NCI-H146 (cell line): Measurements from ENCODE around the gene LRRC17.

ENCODE experiments used
- DNase-seq: peaks from one replicate; lab custom pipeline; 2025; lab: John Stamatoyannopoulos, UW

The LRRC17 gene

GRCh38 chr7:102912742-102913141, at the start of gene LRRC17:
Gene LRRC17 (plus strand): TSS chr7:102913000. CDS start chr7:102933914, 20,914 bp downstream.
- peak; percentile 42 for DNase-seq

GRCh38 chr7:102864958-102865357, 47.8 kb upstream of the LRRC17 start:
- DNase-seq = no peak

- DNase-seq = no peak
Observed at GRCh38 chr7:102866535-102867215, 46.1 kb upstream of the LRRC17 start.

- no peak for DNase-seq
Observed at GRCh38 chr7:102869195-102869594, 43.6 kb upstream of the LRRC17 start.

- no peak for DNase-seq
Observed at GRCh38 chr7:102872460-102872859, 40.3 kb upstream of the LRRC17 start.

- DNase-seq = no peak
Observed at GRCh38 chr7:102873470-102874165, 39.2 kb upstream of the LRRC17 start.

GRCh38 chr7:102874166-102874829, 38.5 kb upstream of the LRRC17 start:
- DNase-seq = no peak

GRCh38 chr7:102874966-102875365, 37.8 kb upstream of the LRRC17 start:
- DNase-seq = no peak

GRCh38 chr7:102875700-102876295, 37.0 kb upstream of the LRRC17 start:
- no peak for DNase-seq

GRCh38 chr7:102883098-102883860, 29.5 kb upstream of the LRRC17 start:
- DNase-seq = no peak

- DNase-seq = no peak
Observed at GRCh38 chr7:102888561-102889233, 24.1 kb upstream of the LRRC17 start.

GRCh38 chr7:102889851-102890250, 22.9 kb upstream of the LRRC17 start:
- no peak for DNase-seq

- DNase-seq = no peak
Observed at GRCh38 chr7:102890292-102890970, 22.4 kb upstream of the LRRC17 start.

GRCh38 chr7:102890971-102891692, 21.7 kb upstream of the LRRC17 start:
- DNase-seq = no peak

GRCh38 chr7:102891693-102892261, 21.0 kb upstream of the LRRC17 start:
- DNase-seq = no peak

GRCh38 chr7:102892631-102893278, 20.0 kb upstream of the LRRC17 start:
- no peak for DNase-seq

GRCh38 chr7:102895602-102896001, 17.2 kb upstream of the LRRC17 start:
- DNase-seq = no peak

GRCh38 chr7:102896585-102896984, 16.2 kb upstream of the LRRC17 start:
- DNase-seq = no peak

- DNase-seq = no peak
Observed at GRCh38 chr7:102897211-102897631, 15.6 kb upstream of the LRRC17 start.
